Ascending aorta (tissue), 2 donors: ENCODE measurements around the gene SMIM30. TPM values are rescaled to one million over a fixed set of nuclear protein-coding genes. Genes with fewer than 3 reads are reported as not detected.

ENCODE experiments used
- DNase-seq, 2 donors: peaks; one replicate each; pipeline ENCODE4 v3.0.0-alpha.2; 2019; ENCODE audit warnings: low spot score in 2 of 2
- H3K27ac ChIP-seq, 2 donors: fragments of 200-600 bp; sonication (generic); one replicate each; pipeline ENCODE4 v1.5.1; 2016 to 2017; ENCODE audit warnings: mild to moderate bottlenecking in 1 of 2
- H3K27me3 ChIP-seq: fragments of 200-600 bp; sonication (generic); one replicate; pipeline ENCODE4 v1.5.1; 2017
- H3K36me3 ChIP-seq, 2 donors: fragments of 200-600 bp; sonication (generic); one replicate each; pipeline ENCODE4 v1.5.1; 2016
- H3K4me1 ChIP-seq, 2 donors: fragments of 200-600 bp; sonication (generic); one replicate each; pipeline ENCODE4 v1.5.1; 2016 to 2017; ENCODE audit warnings: mild to moderate bottlenecking in 1 of 2
- H3K4me3 ChIP-seq, 2 donors: fragments of 200-600 bp; sonication (generic); one replicate each; pipeline ENCODE4 v1.5.1; 2016 to 2017; ENCODE audit warnings: mild to moderate bottlenecking in 1 of 2
- H3K9me3 ChIP-seq, 2 donors: fragments of 200-600 bp; sonication (generic); one replicate each; pipeline ENCODE4 v1.5.1; 2016
- CTCF ChIP-seq, 3 experiments: fragments of 200-600 bp in 2 of 3; fragments of 450-650 bp in 1 of 3; sonication (generic) in 2 of 3; IDR thresholded peaks; one replicate each; pipeline ENCODE4 v1.5.1; 2016 to 2019; ENCODE audit warnings: antibody characterized with exemption in 3 of 3, mild to moderate bottlenecking in 1 of 3, moderate library complexity in 1 of 3
- intact Hi-C: fragments of 100-400 bp; cut with DNase I; formaldehyde crosslinking; loops from one replicate; pipeline ENCODE4 v1.15.1; 2023
- total RNA-seq: library from RNA; depleted of rRNA; stranded (reverse); fragments of >200 nt; gene quantifications from one replicate; pipeline ENCODE4 v1.1.0, GENCODE V29; 2016

The SMIM30 gene
- total RNA-seq, 1 donor from 2014 or later, result 35.2 TPM

- no peak for DNase-seq
- TF ChIP-seq CTCF (IDR thresholded peaks at IDR 0.05), result no peak
- Histone ChIP-seq H3K27me3 (no peaks in the 10 kb centered on the region), H3K4me1 (no peaks in the 10 kb centered on the region), H3K27ac (no peak overlapping the region), H3K9me3 (no peaks in the 10 kb centered on the region), H3K36me3 (no peaks in the 10 kb centered on the region), H3K4me3 (no peak overlapping the region)
- intact Hi-C loops, result no loop called here
Observed at GRCh38 chr7:113144817-113145216, 26.5 kb upstream of the SMIM30 start.

DNA sequence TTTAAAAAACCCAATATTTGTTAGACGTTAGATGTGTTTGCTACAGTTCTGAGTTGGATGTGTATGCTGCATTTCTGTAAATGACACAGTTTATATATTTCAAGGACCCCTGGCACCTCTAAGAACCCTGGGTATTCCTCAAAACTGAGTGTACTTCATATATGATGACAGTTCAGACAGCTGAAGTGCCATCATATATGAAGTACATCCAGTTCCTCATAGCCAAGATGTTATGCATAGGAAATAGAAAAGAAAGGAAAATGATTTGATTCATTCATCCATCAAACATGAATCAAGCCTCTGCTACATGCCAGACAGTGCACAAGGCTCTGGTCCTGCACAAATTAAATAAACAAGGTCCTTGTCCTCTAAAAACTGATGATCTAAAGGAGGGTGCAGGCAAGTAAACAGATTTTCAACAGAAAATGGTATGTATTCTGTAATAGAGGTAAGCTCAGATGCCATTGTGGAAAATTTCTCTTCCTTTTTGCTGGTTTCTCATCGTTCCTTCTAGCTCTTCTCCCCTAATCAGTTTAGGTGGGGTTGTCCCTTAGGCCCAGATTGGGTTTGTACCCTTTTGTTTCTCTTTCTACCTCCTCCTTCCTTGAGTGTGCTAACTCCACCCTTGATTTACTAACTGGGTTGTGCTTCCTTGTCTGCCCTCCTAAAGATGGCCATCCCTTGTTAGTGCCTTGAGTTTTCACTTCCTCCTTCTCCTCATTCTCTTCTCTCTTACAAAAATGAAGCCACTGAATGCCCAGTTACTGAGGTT, 25.3 kb upstream of the SMIM30 start:
- intact Hi-C loops, result no loop called here
- no peak for DNase-seq
- H3K4me1 ChIP-seq, result no peaks in the 10 kb centered on the region
- no peaks in the 10 kb centered on the region for H3K27me3 ChIP-seq
- H3K27ac ChIP-seq, result no peak overlapping the region
- H3K9me3 ChIP-seq, result no peaks in the 10 kb centered on the region
- no peak overlapping the region for H3K4me3 ChIP-seq
- no peaks in the 10 kb centered on the region for H3K36me3 ChIP-seq
- TF ChIP-seq CTCF (IDR thresholded peaks at IDR 0.05), result no peak

DNA sequence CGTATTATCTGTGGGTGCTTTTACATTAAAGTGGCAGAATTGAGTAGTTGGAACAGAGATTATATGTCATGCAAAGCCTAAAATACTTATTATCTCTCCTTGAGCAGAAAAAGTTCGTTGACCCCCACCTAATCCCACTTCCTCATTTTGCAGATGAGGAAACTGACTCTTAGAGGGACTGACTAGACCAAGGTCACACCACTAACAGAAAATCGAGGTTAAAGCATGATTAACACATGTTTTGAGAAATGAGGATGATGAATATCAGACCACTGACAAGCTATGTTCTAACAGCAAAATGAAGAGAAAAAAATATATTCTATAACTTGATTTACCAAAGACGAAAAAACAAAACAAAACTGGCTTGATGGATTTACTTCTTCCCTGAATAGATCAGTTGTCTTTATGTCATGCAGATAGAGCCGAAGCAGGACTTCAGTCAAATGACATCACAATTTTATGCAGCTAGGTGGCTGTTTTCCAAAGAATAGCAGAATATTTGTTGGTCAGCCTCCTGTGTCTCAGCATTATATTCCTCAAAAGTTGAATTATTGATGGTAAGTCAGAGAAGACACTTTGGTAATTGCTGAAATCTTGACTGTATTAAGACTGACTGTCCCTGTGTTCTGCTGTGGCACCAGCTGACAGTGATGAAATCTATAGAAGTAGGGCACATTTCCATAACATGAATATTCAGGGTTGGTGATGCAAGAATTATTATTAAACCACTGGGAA, 24.2 kb upstream of the SMIM30 start:
- H3K4me3 ChIP-seq, result no peak overlapping the region
- intact Hi-C loops, result no loop called here
- H3K9me3 ChIP-seq, result no peaks in the 10 kb centered on the region
- H3K27ac ChIP-seq, result no peak overlapping the region
- H3K36me3 ChIP-seq, result no peaks in the 10 kb centered on the region
- DNase-seq, result no peak
- no peak for TF ChIP-seq CTCF (IDR thresholded peaks at IDR 0.05)
- no peaks in the 10 kb centered on the region for H3K27me3 ChIP-seq
- H3K4me1 ChIP-seq, result no peaks in the 10 kb centered on the region

- intact Hi-C loops, result no loop called here
- Histone ChIP-seq H3K27me3 (no peaks in the 10 kb centered on the region), H3K9me3 (no peaks in the 10 kb centered on the region), H3K4me1 (no peaks in the 10 kb centered on the region), H3K27ac (no peak overlapping the region), H3K4me3 (no peak overlapping the region), H3K36me3 (no peaks in the 10 kb centered on the region)
- no peak for TF ChIP-seq CTCF (IDR thresholded peaks at IDR 0.05)
- no peak for DNase-seq
Observed at GRCh38 chr7:113141803-113142202, 23.4 kb upstream of the SMIM30 start.

DNA sequence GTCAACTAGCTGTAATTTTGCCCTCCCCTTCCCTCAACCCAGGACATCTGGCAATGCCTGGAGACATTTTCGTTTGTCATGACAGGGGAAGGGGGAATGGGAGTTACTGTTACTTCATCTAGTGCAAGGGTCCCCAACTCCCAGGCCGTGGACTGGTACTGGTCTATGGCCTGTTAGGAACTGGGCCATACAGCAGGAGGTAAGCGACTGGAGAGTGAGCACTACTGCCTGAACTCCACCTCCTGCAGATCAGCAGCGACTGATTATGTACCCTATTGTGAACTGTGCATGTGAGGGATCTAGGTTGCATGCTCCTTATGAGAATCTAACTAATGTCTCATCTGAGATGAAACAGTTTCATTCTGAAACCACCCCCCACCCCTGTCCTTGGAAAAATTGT, 22.6 kb upstream of the SMIM30 start:
- no peaks in the 10 kb centered on the region for H3K4me1 ChIP-seq
- DNase-seq, result no peak
- H3K27ac ChIP-seq, result no peak overlapping the region
- H3K27me3 ChIP-seq, result no peaks in the 10 kb centered on the region
- no peaks in the 10 kb centered on the region for H3K9me3 ChIP-seq
- intact Hi-C loops, result no loop called here
- H3K4me3 ChIP-seq, result no peak overlapping the region
- no peaks in the 10 kb centered on the region for H3K36me3 ChIP-seq
- TF ChIP-seq CTCF (IDR thresholded peaks at IDR 0.05), result no peak
